IPS-18c (cell line): ENCODE results near the gene ZDHHC1.

Experiments used
- H3K4me3 ChIP-seq: 2 replicates; pipeline ENCODE4 v1.7.0; 2013; ENCODE audit warnings: low read depth, mild to moderate bottlenecking, low read length, moderate library complexity; ENCODE audit not compliant: insufficient read depth
- H3K9me3 ChIP-seq: one replicate; pipeline ENCODE4 v1.6.1; 2013; ENCODE audit warnings: mild to moderate bottlenecking, low read length, moderate library complexity; ENCODE audit not compliant: control insufficient read depth, insufficient read depth

Gene ZDHHC1

DNA sequence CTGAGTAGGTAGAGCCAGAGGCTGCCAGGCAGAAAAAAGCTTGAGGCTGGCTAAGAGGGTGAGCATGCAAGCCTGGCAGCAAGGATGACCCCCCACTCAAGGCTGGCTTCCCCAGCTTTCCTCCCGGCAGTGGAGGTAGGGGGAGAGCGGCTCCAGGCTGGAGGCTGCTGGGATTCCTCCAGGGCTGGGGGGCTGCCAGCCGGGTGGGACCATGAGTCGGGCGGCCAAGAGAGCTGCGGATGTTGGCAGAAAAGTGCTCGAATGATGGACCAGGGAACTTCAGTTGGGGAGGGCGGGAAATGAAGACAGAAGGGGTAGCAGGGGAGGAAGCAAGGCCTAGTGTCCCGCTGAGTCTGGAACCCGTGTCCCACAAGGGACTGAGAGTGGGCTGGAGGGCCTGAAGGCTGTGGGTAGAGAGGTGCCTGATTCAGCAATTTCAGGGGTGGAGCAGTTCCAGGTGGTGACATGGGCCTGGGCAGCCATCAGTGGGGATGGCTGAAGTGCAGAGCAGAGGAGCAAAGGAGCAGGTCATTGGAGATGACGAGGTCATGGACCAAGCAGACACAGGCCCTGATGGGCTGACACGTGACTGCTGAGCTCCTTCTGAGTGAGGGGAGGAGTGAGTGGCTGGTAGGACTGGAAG lies 34.9 kb upstream of the ZDHHC1 start:
- H3K9me3 ChIP-seq, result no peaks in the 10 kb centered on the region
- no peak overlapping the region for H3K4me3 ChIP-seq

- H3K9me3 ChIP-seq, result no peaks in the 10 kb centered on the region
- no peak overlapping the region for H3K4me3 ChIP-seq
Measured at GRCh38 chr16:67449739-67450138, 33.5 kb upstream of the ZDHHC1 start.

GRCh38 chr16:67449336-67449735 lies 33.1 kb upstream of the ZDHHC1 start:
- H3K9me3 ChIP-seq, result no peaks in the 10 kb centered on the region

DNA sequence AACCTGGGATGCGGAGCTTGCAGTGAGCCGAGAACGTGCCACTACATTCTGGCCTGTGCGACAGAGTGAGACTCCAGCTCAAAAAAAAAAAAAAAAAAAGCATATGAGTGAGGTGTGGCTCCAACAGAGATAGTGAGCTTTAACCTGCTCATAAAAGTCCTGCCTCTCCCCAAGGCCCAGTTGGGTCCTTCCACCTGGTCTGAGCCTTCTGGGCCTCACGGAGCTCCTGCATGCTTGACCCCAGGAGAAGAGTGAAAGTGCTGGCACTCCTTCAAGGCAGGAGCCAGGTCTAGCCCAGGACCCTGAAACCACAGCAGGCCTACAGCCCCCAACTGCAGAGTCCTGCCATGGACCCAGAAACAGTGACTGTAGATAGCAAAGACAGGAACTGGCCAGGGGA lies 32.3 kb upstream of the ZDHHC1 start:
- H3K4me3 ChIP-seq, result no peak overlapping the region
- H3K9me3 ChIP-seq, result no peaks in the 10 kb centered on the region

More at GRCh38 chr16:67449336-67449735, 33.1 kb upstream of the ZDHHC1 start:
- H3K4me3 ChIP-seq, result no peak overlapping the region

GRCh38 chr16:67447508-67448076 lies 31.3 kb upstream of the ZDHHC1 start:
- Histone ChIP-seq H3K9me3 (no peaks in the 10 kb centered on the region), H3K4me3 (no peak overlapping the region; the same call in 1 of the 2 replicates)

GRCh38 chr16:67446968-67447507 lies 30.8 kb upstream of the ZDHHC1 start:
- Histone ChIP-seq H3K4me3 (no peak overlapping the region), H3K9me3 (no peaks in the 10 kb centered on the region)

GRCh38 chr16:67445913-67446907 lies 29.9 kb upstream of the ZDHHC1 start:
- Histone ChIP-seq H3K4me3 (no peak overlapping the region), H3K9me3 (no peaks in the 10 kb centered on the region)

DNA sequence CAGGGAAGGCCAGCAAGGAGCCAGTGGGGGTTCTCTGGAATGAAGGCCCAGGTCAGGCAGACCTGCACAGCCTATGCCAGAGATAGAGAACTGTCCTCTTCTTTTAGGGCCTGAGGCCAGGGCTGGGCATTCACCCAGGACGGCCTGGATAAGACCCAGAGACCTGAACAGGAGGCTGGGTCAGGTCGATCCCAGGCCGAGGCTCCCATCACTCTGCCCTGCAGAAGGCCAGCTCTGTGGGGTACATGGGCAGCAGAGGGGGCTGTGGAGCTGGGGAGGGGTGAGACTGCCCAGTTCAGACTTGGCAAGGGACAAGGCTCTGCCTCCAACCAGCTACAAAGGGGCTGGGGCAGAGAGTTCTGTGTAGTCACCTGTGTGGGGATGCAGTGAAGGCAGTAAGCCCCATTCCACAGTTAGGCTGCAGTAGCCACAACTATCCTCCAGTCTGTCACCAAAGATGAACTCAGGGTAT lies 29.2 kb upstream of the ZDHHC1 start:
- no peaks in the 10 kb centered on the region for H3K9me3 ChIP-seq
- no peak overlapping the region for H3K4me3 ChIP-seq

DNA sequence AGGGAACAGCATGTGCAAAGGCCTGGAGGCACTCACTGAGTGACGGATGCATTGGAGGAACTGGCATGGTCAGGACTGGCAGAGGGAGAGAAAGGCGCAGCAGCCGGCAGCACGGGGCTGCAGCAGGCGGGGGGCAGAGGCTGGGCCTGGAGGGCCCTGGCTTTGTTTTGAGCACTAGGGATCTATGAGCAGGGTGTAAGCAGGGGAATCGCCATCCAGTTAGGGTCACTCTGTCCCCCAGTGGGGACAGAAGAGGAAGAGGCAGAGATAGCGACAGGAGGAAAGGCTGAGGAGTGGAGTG lies 28.8 kb upstream of the ZDHHC1 start:
- Histone ChIP-seq H3K4me3 (no peak overlapping the region), H3K9me3 (no peaks in the 10 kb centered on the region)

DNA sequence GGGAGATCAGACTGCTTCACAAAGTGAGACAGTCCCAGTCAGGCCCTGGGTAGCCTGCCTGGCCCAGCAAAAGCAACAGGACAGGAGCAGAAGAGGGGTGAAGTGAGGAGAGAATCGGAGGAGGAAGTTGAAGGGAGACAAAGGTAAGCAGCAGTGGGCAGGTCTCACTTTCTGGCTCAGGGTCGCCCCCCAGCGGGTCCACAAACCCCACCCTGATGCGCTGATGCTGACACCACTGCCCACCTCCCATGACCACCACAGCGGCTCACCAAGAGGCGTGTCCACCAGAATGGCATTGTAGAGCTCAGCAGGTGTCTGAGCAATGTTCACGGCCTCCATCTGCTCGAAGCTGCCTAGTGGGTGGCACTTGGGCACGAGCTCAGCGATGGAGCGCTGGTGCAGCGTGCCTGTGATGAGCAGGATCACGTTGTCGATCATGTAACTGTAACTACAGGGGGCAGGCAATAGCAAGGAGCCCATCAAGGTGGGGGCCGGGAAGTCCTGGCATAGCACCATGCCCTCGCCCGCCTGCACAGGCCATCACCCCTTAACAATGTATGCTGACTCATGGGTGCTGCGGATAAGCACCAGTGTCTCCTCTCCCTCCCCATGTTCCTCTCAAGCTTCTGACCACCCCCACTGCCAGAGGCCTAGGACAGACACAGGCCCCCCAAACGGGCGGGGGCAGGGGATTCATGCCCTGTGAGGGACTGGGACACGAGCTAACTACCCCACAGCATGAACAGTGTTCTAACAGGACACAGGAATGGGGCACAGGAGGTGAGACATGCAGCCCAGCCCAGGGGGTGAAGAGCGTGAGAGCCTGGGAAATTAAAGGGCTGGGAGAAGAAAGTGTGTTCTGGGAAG lies 28.2 kb upstream of the ZDHHC1 start:
- no peaks in the 10 kb centered on the region for H3K9me3 ChIP-seq

GRCh38 chr16:67443265-67443664 lies 27.0 kb upstream of the ZDHHC1 start:
- H3K9me3 ChIP-seq, result no peaks in the 10 kb centered on the region
- H3K4me3 ChIP-seq, result no peak overlapping the region

More for the DNA sequence above, 28.2 kb upstream of the ZDHHC1 start:
- H3K4me3 ChIP-seq, result no peak overlapping the region

- H3K4me3 ChIP-seq, result no peak overlapping the region
- H3K9me3 ChIP-seq, result no peaks in the 10 kb centered on the region
Measured at GRCh38 chr16:67442581-67443255, 26.4 kb upstream of the ZDHHC1 start.

DNA sequence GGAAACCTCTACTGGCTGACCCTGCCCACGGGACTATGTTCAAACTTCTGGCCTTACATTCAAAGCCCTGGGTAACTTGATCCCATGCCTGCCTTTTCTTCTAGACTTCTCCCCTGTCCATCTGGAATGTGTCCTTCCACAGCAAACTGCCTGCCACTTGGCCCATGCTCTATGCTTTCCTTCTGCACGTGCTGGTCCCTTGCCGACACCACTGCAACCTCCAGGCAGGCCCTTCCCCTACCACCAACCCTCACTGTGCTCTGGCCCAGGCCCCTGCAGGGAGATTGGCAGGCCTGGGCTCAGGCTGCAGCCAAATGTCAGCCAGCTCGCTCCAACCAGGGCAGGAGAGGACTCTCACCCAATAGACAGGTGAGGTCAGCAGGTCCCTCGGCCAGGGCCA lies 25.6 kb upstream of the ZDHHC1 start:
- Histone ChIP-seq H3K4me3 (no peak overlapping the region), H3K9me3 (no peaks in the 10 kb centered on the region)

DNA sequence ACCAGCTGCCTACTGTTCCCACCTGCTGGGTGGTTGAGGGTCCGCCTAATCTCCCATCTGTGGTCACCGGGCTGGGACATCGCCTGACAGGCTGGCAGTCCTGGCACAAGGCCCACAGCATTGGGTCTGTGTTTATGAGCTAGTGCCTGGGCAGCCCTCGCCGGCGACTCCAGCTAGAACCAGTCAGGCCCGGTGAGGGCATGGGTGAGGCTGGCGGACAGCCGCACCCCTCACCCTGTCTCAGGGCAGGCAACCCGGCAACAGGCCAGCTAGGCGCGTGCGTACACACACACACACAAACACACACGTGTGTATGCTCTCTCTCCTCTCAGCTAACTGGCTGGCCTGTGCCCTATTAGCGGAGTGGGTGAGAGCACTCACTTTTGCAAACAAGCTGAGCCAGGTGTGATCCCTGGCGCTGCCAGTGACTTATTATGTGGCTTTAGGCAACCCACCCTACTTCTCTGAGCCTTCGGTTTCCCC lies 25.0 kb upstream of the ZDHHC1 start:
- H3K4me3 ChIP-seq, result no peak overlapping the region
- no peaks in the 10 kb centered on the region for H3K9me3 ChIP-seq

DNA sequence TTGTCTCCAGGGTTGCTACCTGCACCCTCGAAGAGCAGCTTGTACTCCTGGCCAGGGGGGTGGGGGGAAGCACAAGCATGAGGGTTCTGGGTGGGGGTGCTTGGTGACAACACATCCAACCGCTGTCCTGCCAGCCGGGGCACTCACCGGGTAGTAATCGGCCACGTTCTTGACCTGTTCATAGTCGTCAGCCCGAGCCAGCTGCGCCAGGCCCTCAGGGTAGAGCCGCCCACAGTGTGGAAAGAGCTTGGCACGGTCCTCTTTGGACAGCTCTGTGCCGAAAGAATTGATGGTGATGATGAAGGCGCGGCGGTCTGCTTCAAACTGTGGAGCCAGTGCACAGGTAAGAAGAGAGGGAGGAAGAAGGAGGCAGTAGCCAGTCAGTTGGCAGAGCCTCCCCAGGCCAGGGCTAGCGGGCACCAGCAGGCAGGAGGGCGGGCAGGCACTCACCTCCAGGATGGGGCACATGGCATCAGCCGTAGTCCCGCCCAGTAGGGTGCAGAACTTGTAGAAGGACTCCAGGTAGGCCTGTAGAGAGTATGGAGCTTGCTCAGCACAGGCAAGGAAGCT lies 22.6 kb upstream of the ZDHHC1 start:
- no peak overlapping the region for H3K4me3 ChIP-seq
- H3K9me3 ChIP-seq, result no peaks in the 10 kb centered on the region
